Measurements from ENCODE around the gene NTSR2.

GRCh38 chr2:11661891-11662435 is 8.0 kb downstream of the NTSR2 start:
- no peak for TF ChIP-seq CTCF (IDR thresholded peaks at IDR 0.05)
- no peak for TF ChIP-seq POLR2A (IDR thresholded peaks at IDR 0.05)
